HepG2 (cell line): Measurements from ENCODE around the gene TNNI3K. TPM values are rescaled to one million over a fixed set of nuclear protein-coding genes. Genes with fewer than 3 reads are reported as not detected.

Experiments used
- ATAC-seq: fragments of 200-7000 bp; cut with Tn5 transposase; 3 replicates; pipeline ENCODE4 v1.9.1; 2020; ENCODE audit warnings: mild to moderate bottlenecking, moderate library complexity
- BruUV-seq: library from RNA; stranded (reverse); fragments of 400-500 nt; replicated peaks from 2 replicates; lab custom pipeline; 2021; lab: Mats Ljungman, UMichigan
- CTCF ChIA-PET: fragments of 300-600 bp; formaldehyde crosslinking; extraction: SDS; loops from one replicate; lab custom pipeline; 2021; ENCODE audit warnings: low total read pairs, inconsistent platforms, low intra/inter-chr PET ratio; lab: Yijun Ruan, JAX
- POLR2A ChIA-PET: fragments of 350-600 bp; sonication (Branson Sonifier 250); formaldehyde crosslinking; loops from one replicate; lab custom pipeline; 2020; ENCODE audit warnings: antibody characterized with exemption, inconsistent platforms; lab: Yijun Ruan, JAX
- DNase-seq: peaks from one replicate; pipeline ENCODE4 v3.0.0-alpha.2; 2015; ENCODE audit warnings: low spot score
- FAIRE-seq: peaks from 3 replicates; lab custom pipeline; 2011; peaks lifted over from hg19 to GRCh38; lab: Jason Lieb, UNC
- H2AFZ ChIP-seq: one replicate; pipeline ENCODE4 v1.6.1; 2011; ENCODE audit warnings: low read length, inconsistent platforms
- H3K27ac ChIP-seq: fragments of 300-600 bp; 3 replicates; pipeline ENCODE4 v1.8.0; 2011; ENCODE audit warnings: mixed run types, mild to moderate bottlenecking, mixed read lengths, low read length, inconsistent platforms; ENCODE audit not compliant: insufficient read depth; ENCODE audit errors: extremely low read length
- H3K27me3 ChIP-seq, 2 experiments: fragments of 200-600 bp in 1 of 2; 2 replicates in 1 of 2; 3 replicates in 1 of 2; pipeline versions ENCODE4 v1.6.0 to v1.8.0; 2011; ENCODE audit warnings: low read length in 2 of 2, mild to moderate bottlenecking in 2 of 2, moderate library complexity in 2 of 2, inconsistent platforms in 1 of 2; ENCODE audit not compliant: insufficient read depth in 2 of 2, control insufficient read depth in 1 of 2
- H3K36me3 ChIP-seq, 2 experiments: fragments of 200-600 bp in 1 of 2; replicated peaks in 1 of 2; 2 replicates in 1 of 2; 3 replicates in 1 of 2; pipeline versions ENCODE4 v1.5.1 to v1.8.0; 2011; ENCODE audit warnings: low read length in 2 of 2, inconsistent platforms in 1 of 2; ENCODE audit not compliant: insufficient read depth in 2 of 2, control insufficient read depth in 1 of 2
- H3K4me1 ChIP-seq: 2 replicates; pipeline ENCODE4 v1.5.1; 2012; ENCODE audit warnings: low read length, inconsistent platforms; ENCODE audit not compliant: insufficient read depth
- H3K4me2 ChIP-seq: 2 replicates; pipeline ENCODE4 v1.6.0; 2011; ENCODE audit warnings: low read depth, low read length, inconsistent platforms
- H3K4me3 ChIP-seq, 3 experiments: fragments of 200-600 bp in 1 of 3; sonication (generic), shearing (Covaris generic) in 1 of 3; replicated peaks in 1 of 3; 2 replicates each; pipeline ENCODE4 v1.5.1; 2011 to 2016; ENCODE audit warnings: low read length in 3 of 3, inconsistent platforms in 2 of 3, low read depth in 2 of 3, mild to moderate bottlenecking in 2 of 3, control low read depth in 1 of 3, mixed read lengths in 1 of 3; ENCODE audit not compliant: insufficient read depth in 1 of 3
- H3K79me2 ChIP-seq: one replicate; pipeline ENCODE4 v1.6.1; 2011; ENCODE audit warnings: low read length, inconsistent platforms; ENCODE audit not compliant: insufficient read depth
- H3K9ac ChIP-seq: 2 replicates; pipeline ENCODE4 v1.6.0; 2011; ENCODE audit warnings: mild to moderate bottlenecking, low read depth, low read length, inconsistent platforms; ENCODE audit not compliant: insufficient read depth
- H3K9me3 ChIP-seq: 2 replicates; pipeline ENCODE4 v1.5.1; 2012; ENCODE audit warnings: mild to moderate bottlenecking, low read length
- H4K20me1 ChIP-seq: 2 replicates; pipeline ENCODE4 v1.6.0; 2011; ENCODE audit warnings: inconsistent platforms, mild to moderate bottlenecking, low read length, moderate library complexity; ENCODE audit not compliant: insufficient read depth
- CTCF ChIP-seq: sonication (generic); formaldehyde crosslinking; IDR thresholded peaks from 2 replicates; pipeline ENCODE4 v1.5.0; 2020; ENCODE audit warnings: mild to moderate bottlenecking, missing genetic modification reagents, moderate library complexity
- GPBP1L1 ChIP-seq: sonication (generic); formaldehyde crosslinking; IDR thresholded peaks from 2 replicates; pipeline ENCODE4 v1.5.0; 2020; ENCODE audit warnings: mild to moderate bottlenecking, missing genetic modification reagents
- RBM39 ChIP-seq: fragments of 200-400 bp; formaldehyde crosslinking; IDR thresholded peaks from one replicate; pipeline ENCODE4 v1.6.1; 2018; ENCODE audit warnings: antibody characterized with exemption, mild to moderate bottlenecking, low read depth, low read length; ENCODE audit not compliant: poor library complexity, severe bottlenecking
- RXRB ChIP-seq: IDR thresholded peaks from 2 replicates; pipeline ENCODE4 v1.6.1; 2016; ENCODE audit warnings: borderline replicate concordance, missing genetic modification reagents, missing compliant biosample characterization
- SMC3 ChIP-seq: IDR thresholded peaks from 2 replicates; pipeline ENCODE4 v1.6.1; 2011; ENCODE audit warnings: low read length, improper control_type of control experiment
- ZNF18 ChIP-seq: sonication (generic); formaldehyde crosslinking; IDR thresholded peaks from 2 replicates; pipeline ENCODE4 v1.8.0; 2022; ENCODE audit warnings: mild to moderate bottlenecking, missing genetic modification reagents; ENCODE audit not compliant: insufficient replicate concordance
- WGBS: methylation state at CpG from one replicate; pipeline ENCODE4 v1.1.6; 2017; ENCODE audit warnings: low lambda C conversion rate; 5-methylcytosine and 5-hydroxymethylcytosine counted together
- in situ Hi-C: cut with HindIII; loops from 2 replicates; pipeline ENCODE4 v1.10.0; 2017; ENCODE audit warnings: low pct_unique_long_range_greater_than_20kb; ENCODE audit not compliant: extremely low pct_ligation_motif_present
- intact Hi-C: fragments of 100-400 bp; cut with micrococcal nuclease; formaldehyde crosslinking; loops from one replicate; pipeline ENCODE4 v1.10.0; 2022; ENCODE audit not compliant: unreplicated experiment
- polyA plus RNA-seq, 8 experiments: library from polyadenylated mRNA; depleted of rRNA in 3 of 8; stranded (reverse) in 7 of 8; unstranded in 1 of 8; fragments of >200 nt; fragmentation: Illumina TruSeq in 4 of 8; extraction: Trizol in 4 of 8; gene quantifications; 2 replicates each; pipeline versions ENCODE4 v1.2.1 to v1.2.3, GENCODE V29; 2011 to 2016; ENCODE audit warnings: low read depth in 4 of 8, missing spikeins in 1 of 8, mixed read lengths in 1 of 8; ENCODE audit not compliant: insufficient read depth in 1 of 8
- total RNA-seq, 5 experiments: library from RNA; depleted of rRNA; stranded (reverse); fragments of >200 nt; fragmentation: Illumina TruSeq; extraction: Trizol; gene quantifications; 2 replicates each; pipeline ENCODE4 v1.2.3, GENCODE V29; 2016; ENCODE audit warnings: low read depth in 1 of 5
- TF ChIP-seq, protein P1 (sequence below): sonication (generic); formaldehyde crosslinking; IDR thresholded peaks from 2 replicates; pipeline ENCODE4 v1.4.0; 2020; ENCODE audit warnings: mild to moderate bottlenecking, missing genetic modification reagents

The TNNI3K gene
- total and polyA plus RNA-seq, 2 of the 13 experiments (the other 11 are each of a cell fraction or from before 2014, with no cell fraction given), result 1.1 TPM; not detected in 1

- TF ChIP-seq RBM39 (no peak), SMC3 (peak; percentile 18; the same call in 1 of the 2 replicates), RXRB (CRISPR knock-in tag) (no peak), CTCF (CRISPR knock-in tag) (peak; percentile 51)
Measured at GRCh38 chr1:74468982-74469603, 233.9 kb downstream of the TNNI3K start (continued).

DNA sequence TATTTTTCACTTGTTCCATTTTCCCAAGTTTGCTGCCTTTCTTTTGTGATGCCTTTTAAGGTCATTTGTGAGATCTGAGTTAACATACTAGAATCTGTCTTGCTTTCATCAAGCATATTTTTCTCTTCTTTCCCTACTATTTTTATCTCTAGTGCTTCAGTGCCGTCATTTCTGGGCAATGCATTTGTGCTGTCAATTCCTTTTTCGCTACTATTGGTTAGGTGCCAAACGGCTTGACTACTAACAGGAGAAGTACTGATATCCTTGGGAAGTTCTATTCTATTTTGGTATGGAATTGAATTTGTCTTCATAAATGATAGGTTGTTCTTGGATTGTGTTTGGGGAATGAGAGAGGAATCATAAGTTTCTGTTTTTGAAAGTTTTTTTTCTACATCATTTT lies 235.1 kb downstream of the TNNI3K start:
- H3K27me3 ChIP-seq, result no peaks in the 10 kb centered on the region
- DNase-seq, result no peak
- FAIRE-seq, result no peak
- CTCF ChIA-PET, result no interaction called here
- in situ Hi-C loops (loop anchor here (25.0 kb wide), 1 partner anchor 633 kb away; no protein-coding TSS in a partner anchor), intact Hi-C loops (no loop called here)
- H2AFZ ChIP-seq, result no peak overlapping the region
- H3K79me2 ChIP-seq, result no peaks in the 10 kb centered on the region
- no peaks in the 10 kb centered on the region for H3K9me3 ChIP-seq
- H4K20me1 ChIP-seq, result no peaks in the 10 kb centered on the region
- H3K36me3 ChIP-seq, result no peaks in the 10 kb centered on the region
- no TSS peak for BruUV-seq
- H3K4me1 ChIP-seq, result no peaks in the 10 kb centered on the region
- no peak overlapping the region for H3K9ac ChIP-seq
- under 1% methylated on average over 3 of the region's 3 CpGs for WGBS
- no peak for ATAC-seq
- H3K4me3 ChIP-seq, result no peak overlapping the region
- H3K27ac ChIP-seq, result no peak overlapping the region
- POLR2A ChIA-PET, result no interaction called here
- TF ChIP-seq, protein P1, sequence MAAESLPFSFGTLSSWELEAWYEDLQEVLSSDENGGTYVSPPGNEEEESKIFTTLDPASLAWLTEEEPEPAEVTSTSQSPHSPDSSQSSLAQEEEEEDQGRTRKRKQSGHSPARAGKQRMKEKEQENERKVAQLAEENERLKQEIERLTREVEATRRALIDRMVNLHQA, result no peak
- TF ChIP-seq ZNF18, result no peak
- TF ChIP-seq GPBP1L1, result no peak
- H3K4me2 ChIP-seq, result no peak overlapping the region
